Measurements from ENCODE around the gene NBPF26.
"Not testable (repeated sequence)": the region's sequence is repeated elsewhere in the genome, so short reads cannot be mapped to it uniquely, and the experiment has no call there.

DNA sequence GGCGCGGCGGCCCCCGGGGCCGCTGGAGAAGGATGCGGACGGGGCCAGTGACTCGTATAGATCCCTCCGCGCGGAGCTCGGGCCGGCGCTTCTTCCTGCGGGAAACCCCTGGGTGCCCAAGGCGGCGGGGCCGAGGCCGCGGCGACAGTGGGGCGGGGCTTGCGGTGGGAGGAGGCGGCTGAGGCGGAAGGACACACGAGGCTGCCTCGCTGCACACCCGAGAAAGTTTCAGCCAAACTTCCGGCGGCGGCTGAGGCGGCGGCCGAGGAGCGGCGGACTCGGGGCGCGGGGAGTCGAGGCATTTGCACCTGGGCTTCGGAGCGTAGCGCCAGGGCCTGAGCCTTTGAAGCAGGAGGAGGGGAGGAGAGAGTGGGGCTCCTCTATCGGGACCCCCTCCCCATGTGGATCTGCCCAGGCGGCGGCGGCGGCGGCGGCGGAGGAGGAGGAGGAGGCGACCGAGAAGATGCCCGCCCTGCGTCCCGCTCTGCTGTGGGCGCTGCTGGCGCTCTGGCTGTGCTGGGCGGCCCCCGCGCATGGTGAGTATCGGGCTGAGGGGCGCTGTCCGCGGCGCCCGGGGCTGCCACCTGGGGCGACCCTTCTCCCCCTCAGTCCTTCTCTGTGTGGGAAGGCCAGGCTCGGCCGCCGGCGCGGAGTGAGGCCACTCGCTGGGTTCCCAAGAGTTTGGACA lies at the start of gene NBPF26:
- not testable (repeated sequence) for TF ChIP-seq EP300 (IDR thresholded peaks at IDR 0.05)
- TF ChIP-seq, protein P1, sequence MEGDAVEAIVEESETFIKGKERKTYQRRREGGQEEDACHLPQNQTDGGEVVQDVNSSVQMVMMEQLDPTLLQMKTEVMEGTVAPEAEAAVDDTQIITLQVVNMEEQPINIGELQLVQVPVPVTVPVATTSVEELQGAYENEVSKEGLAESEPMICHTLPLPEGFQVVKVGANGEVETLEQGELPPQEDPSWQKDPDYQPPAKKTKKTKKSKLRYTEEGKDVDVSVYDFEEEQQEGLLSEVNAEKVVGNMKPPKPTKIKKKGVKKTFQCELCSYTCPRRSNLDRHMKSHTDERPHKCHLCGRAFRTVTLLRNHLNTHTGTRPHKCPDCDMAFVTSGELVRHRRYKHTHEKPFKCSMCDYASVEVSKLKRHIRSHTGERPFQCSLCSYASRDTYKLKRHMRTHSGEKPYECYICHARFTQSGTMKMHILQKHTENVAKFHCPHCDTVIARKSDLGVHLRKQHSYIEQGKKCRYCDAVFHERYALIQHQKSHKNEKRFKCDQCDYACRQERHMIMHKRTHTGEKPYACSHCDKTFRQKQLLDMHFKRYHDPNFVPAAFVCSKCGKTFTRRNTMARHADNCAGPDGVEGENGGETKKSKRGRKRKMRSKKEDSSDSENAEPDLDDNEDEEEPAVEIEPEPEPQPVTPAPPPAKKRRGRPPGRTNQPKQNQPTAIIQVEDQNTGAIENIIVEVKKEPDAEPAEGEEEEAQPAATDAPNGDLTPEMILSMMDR (IDR thresholded peaks at IDR 0.05) = not testable (repeated sequence)

Data from gastroesophageal sphincter (tissue), 3 donors.